GM21529 (cell line): ENCODE data around the gene KRTAP20-2.

Experiments
- ATAC-seq: cut with Tn5 transposase; IDR thresholded peaks from one replicate; pipeline ENCODE4 v1.9.1; 2021; ENCODE audit not compliant: unreplicated experiment

Gene KRTAP20-2

DNA sequence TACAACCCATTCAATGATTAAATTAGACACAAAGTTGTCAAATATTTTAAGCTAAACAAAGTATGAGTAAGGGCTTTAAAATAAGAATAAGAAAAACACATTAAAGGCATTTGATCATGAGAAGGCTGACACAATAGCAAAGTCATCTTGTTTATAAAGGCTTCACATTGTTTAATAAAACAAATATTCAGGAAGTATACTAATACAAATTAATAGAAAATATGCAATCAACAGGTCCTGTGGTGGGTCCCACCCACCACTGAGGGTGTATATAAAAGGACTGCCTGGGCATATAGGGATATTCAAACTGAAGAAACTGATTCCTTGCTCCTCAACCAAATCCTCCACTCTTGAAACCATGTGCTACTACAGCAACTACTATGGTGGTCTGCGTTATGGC, at the start of gene KRTAP20-2:
KRTAP20-2 (plus strand) TSS at position 301 of the 400 bp plus-strand sequence; CDS start at position 359, 58 bp downstream.
- ATAC-seq = no peak

DNA sequence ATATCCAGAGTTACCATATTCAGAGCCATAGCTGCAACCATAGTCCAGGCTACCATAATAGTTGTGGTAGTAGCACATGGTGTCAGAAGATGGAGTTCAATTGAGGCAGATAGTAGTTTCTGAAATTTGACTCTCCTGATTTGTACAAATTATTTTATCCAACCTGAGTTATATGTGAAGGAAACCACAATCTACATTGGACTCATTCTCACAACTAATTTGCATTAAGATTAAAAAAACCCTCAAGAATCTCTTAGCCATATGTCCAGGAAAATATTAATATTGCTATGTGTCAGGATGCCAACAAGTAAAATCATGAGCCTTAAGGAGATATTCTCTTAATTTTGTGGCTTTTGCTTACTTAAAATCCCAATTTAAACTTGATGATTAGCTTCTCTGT, 44.7 kb upstream of the KRTAP20-2 start, which contains the start of gene KRTAP22-2:
KRTAP22-2 (minus strand) TSS at position 101 of the 400 bp plus-strand sequence.
- no peak for ATAC-seq

DNA sequence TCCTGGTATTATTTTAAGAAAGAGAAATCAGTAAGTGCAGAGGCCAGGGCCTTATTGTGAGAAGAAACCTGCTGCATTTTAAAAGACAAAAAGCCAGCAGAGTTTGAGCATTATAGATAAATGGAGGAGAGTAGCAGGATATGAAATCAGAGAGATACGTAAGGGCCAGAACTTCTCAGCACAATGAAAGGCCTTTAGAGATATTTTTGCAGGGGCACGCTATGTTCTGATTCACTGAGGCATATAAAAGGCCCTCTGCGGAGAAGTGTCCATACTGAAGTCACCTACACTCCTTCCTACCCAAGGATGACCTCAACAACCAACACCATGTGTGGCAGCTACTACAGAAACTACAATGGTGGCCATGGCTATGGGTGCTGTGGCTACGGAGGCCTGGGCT, 42.9 kb upstream of the KRTAP20-2 start, which contains the start of gene KRTAP6-3:
KRTAP6-3 (plus strand) TSS at position 301 of the 400 bp plus-strand sequence; CDS start at position 307, 6 bp downstream.
- no peak for ATAC-seq

DNA sequence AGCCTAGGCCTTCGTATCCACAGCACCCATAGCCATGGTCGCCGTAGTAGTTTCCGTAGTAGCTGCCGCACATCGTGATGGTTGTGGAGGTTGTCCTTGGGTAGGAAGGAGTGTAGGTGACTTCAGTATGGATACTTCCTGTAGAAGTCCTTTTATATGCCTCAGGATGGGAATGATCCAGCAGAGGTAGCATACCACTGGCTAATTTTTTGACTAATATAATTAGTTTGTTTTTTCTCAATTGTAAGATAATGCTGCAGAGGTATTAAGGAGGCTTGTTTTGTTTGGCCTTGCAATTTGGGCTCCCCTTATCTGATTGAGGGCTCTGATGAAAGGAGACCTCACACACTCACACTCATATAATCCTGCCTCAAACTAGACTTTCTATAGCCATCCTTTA, 36.2 kb upstream of the KRTAP20-2 start, which contains the start of gene KRTAP6-2:
KRTAP6-2 (minus strand) TSS at position 101 of the 400 bp plus-strand sequence; CDS start at position 73, 28 bp downstream.
- no peak for ATAC-seq

DNA sequence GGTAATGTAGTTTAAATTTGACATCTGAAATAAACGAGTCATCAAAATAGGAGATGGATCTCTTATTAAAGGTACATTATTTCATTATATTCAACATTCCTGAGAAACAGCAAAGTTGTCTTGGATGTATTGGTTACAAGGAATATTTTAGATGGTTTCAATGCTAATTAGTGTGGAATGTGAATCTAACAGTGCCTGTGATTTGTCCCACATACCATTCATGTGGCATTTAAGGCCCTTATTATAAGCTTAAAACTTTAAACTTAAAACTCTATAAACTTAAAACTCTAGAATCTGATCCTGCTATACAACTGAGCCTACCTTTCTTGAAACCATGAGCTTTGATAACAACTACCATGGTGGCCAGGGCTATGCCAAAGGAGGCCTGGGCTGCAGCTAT, 34.2 kb upstream of the KRTAP20-2 start, which contains the start of gene KRTAP22-1:
KRTAP22-1 (plus strand) TSS at position 301 of the 400 bp plus-strand sequence.
- ATAC-seq = no peak

DNA sequence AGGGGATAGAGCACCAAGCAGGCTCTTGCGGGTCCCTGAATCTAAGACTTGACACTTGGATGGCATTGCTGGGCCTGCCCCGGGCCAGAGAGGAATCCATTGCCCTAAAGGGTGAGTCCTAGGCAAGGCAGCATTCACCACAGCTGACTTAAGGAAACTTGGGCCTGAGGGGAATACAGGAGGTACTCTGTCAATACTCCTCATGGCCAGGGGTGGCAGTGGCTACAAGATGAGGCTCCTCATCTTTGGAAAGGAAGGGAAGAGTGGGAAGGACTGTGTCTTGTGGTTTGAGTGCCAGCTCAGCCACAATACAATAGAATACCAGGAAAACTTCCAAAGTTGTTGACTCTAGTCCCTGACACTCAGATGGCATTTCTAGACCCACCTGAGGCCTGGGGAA, 29.0 kb upstream of the KRTAP20-2 start:
- no peak for ATAC-seq

DNA sequence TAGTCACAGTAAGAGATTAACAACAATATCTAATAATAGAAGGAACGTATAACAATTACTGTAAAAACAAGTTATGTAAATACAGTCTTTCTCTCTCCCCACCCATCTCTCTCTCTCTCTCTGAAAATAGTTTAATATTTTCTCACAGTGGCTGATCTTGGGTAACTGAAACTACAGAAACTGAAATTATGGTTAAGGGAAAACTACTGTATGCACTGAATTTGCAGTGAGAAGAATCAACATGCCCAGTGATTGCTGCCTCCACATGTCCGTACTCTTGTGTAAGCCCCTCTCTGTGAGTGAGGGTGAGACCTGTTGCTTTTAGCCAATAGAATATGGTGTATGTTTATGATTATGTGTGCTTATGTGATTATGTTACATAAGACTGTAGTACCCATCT, 22.9 kb upstream of the KRTAP20-2 start:
- no peak for ATAC-seq

DNA sequence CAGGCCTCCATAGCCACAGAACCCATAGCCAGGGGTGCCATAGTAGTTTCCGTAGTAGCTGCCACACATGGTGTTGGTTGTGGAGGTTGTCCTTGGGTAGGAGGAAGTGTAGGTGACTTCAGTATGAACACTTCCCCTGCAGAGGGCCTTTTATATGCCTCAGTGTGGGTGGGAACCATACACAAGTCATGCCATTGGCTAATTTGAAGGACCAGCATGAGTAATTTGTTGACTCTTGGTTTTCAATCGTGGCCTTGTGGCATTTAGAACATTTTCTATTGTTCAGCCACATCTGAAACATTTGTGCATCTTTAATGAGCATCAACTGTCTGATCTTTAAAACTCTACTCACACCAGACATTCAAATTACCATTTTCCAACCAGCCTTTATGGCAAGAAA, 21.2 kb upstream of the KRTAP20-2 start, which contains the start of gene KRTAP6-1:
KRTAP6-1 (minus strand) TSS at position 95 of the 400 bp plus-strand sequence; CDS start at position 69, 26 bp downstream.
- no peak for ATAC-seq

DNA sequence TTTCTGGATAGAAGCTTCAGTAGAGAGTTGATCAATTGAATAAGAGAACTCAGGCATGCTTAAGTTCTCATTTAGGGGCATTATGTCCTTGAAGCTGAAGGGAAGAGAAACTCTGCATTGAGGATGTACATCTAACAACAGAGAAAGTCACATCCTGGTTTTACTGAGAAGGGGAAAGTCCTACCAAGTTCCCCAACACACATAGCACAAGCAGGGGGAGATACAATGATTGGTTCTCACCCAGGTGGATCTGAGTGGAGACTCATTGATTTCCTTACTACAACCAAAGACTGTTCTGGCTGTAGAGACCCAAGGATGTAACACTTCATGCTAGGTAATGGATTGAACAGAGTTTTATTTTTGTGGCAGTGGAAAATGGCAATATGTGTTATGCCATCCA, 19.8 kb upstream of the KRTAP20-2 start:
- no peak for ATAC-seq

DNA sequence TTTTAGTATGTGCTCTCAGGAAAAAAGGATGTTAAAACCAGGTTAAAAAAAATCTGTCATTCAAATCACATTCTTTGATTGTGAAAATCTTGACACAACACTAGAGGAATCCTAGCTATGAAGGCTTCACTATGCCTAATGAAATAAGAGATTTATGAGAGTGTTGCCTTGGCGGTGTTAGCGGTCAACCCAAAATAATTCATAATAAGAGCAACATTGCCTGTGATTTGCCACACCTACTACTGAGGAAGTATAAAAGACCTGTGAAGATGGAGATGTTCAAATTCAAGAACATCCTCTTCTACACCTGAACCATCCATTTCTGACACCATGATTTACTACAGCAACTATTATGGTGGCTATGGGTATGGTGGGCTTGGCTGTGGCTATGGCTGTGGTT, 18.9 kb upstream of the KRTAP20-2 start, which contains the start of gene KRTAP20-1:
KRTAP20-1 (plus strand) TSS at position 301 of the 400 bp plus-strand sequence; CDS start at position 331, 30 bp downstream.
- ATAC-seq = no peak

DNA sequence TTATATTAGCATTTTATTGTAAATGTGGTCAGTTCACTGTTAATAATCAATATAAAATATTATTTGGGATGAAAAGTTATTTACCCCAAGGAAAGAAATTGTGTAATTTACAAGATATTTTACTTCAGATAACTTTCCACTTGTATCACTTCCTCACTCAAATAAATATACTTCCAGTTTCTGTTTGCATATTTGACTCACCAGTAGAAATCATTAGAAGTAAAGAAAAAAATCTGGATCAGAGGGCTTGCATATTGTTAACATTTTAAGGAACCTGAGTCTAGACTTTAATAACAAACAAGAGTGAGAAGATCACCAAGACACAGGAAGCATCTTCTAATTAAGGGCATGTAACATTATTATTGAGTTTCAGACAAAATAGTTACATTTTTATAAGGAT, 14.9 kb upstream of the KRTAP20-2 start:
- no peak for ATAC-seq

DNA sequence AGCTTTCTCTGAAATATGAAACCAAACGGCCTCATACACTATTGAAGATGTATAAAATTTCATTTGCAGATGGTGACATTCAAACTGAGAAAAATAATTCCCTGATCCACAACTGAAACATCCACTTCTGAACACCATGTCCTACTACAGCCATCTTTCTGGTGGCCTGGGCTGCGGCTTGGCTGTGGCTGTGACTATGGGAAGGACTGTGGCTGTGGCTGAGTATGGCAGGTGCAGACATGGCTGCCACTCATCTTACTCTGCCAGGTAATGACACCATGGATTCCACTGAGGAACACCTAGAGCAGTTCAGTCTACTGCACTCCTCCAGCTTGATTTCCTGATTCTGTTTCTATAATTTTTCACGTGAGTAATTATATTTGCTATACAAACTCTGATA, 14.5 kb upstream of the KRTAP20-2 start, which contains the start of gene KRTAP20-4:
KRTAP20-4 (plus strand) TSS at position 106 of the 400 bp plus-strand sequence.
- ATAC-seq = no peak

DNA sequence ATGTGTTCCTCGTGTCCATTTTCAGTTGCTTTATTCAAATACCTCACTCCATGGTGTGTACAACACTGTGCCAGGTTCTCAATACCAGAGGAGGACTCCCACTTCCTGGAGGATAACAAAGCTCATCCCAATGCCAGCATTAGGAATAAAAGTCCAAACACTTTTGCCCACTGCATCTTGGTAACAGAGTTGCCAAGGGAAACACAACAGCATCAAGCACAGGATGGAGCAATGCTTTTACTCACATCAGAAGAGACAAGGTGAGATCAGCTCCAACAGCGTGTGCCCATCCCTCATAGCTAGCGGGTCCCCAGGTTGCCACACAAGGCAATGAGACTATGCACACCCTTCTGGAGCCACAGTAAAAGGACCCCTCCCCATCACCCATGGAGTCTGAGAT, 11.6 kb upstream of the KRTAP20-2 start:
- ATAC-seq = no peak

DNA sequence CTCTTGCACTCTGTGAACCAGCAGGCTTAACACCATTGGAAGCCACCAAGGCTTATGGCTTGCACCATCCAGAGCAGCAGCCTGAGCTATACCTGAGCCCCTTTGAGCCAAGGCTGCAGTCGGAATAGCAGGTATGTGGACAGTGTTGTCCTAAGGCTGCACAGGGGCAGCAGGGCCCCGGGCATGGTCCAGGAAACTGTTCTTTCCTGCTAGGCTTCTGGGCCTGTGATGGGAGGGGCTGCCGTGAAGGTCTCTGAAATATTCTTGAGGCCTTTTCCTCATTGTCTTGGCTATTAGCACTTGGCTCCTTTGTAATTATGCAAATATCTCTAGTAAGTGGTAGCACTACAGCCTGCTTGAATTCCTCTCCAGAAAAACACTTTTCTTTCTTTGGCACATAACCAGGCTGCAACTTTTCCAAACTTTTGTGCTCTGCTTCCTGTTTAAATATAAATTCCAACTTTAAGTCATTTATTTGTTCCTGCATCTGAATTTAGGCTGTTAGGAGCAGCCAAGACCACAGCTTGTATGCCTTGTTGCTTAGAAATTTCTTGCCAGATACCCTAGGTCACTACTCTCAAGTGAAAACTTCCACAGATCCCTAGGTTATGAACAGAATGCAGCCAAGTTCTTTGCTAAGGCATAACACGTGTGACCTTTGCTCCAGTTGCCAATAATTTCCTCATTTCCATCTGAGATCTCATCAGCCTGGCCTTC, 9.4 kb upstream of the KRTAP20-2 start:
- ATAC-seq = no peak

DNA sequence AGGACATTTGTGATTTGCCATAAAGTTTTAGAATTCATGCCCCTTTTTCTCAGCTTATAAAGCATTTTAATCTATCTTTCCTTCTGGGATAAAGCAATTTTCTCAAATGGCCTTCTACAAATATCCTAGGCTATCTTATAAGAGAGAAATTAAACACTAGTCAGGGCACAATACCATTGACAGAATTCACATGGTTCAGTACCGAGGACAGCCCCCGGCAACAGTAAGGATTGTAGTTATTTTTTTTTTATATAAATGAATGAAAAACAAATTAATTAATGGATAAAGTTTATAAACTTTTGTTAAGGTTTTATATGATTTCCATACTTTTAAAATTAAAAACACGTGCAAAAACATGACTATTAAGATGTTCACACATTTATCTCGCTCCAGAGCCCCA, 6.9 kb upstream of the KRTAP20-2 start:
- no peak for ATAC-seq

DNA sequence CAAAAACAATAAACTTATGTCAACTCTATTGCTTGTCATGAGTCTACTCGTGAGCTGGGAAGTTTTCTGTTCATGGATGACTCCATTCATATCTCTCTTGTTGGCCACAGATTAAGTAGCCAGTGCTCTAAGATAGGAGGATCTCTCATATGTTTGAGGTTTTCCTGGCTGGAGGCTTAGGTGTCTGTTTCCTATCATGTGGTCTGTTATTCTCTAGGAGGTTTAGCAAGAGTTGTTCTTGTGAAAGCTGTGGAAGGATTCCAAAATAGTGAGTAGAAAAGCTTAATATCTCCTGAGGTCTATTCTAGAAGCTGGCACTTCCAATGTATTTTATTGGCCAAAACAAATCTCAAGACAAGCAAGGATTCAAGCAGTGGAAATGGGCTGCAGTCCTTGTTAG, 5.8 kb upstream of the KRTAP20-2 start:
- ATAC-seq = no peak

DNA sequence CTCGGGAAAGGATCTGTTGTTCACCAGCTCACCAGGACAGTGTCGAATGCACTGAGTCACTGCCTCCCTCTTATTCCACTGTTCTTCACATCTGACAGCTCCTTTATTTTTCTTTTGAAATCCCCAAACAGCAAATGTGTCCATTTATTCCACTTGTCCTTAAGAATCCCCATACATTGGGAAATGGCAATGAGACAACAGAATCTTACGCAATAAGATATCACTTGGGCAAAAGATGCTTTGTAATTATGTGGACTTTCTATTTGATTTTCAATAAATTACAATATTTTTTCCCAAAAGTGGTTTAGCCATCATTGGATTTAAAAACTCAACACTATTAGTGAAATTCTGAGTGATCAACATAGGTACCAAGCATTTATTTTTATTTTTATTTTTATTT, 3.7 kb downstream of the KRTAP20-2 start:
- no peak for ATAC-seq

DNA sequence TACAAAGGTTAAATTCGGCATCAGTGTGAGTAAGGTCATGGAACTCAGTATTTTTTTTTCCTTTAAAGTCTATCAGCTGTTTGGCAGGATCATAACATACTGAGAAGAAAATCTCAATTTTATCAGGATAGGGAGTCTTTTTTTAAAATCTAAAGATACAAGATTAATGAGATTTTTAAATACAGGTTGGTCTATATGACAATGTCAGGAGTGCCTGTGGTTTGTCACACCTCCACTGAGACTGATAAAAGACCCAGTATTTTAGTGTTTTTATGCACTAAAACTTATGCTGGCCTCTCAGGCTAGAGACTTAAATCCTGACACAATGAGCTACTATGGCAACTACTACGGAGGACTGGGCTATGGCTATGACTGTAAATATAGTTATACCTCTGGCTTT, 7.6 kb downstream of the KRTAP20-2 start, which contains the start of gene KRTAP20-3:
KRTAP20-3 (plus strand) TSS at position 301 of the 400 bp plus-strand sequence.
- ATAC-seq = no peak

DNA sequence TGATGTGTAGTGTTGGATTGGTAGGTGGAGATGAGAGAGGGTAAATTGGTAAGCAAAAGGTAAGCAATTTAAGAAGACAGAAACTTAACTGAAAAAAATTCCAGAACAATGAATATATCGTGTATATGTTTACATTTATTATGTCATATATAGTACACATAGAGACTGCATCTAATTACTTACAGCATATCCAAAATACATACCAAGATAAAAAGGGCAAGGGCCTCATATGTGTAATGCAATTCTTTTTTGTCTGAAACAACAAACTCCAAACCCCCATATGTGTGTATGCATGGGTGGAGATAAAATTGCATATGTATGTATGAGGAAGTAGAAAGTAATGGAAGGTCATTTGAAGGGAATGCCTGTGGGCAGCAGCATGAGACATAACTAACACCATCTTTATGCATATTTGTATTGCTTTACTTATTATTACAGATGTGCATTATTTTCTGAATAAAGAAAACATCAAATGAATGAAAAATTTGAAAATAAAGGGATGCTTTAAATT, 12.0 kb downstream of the KRTAP20-2 start:
- no peak for ATAC-seq

DNA sequence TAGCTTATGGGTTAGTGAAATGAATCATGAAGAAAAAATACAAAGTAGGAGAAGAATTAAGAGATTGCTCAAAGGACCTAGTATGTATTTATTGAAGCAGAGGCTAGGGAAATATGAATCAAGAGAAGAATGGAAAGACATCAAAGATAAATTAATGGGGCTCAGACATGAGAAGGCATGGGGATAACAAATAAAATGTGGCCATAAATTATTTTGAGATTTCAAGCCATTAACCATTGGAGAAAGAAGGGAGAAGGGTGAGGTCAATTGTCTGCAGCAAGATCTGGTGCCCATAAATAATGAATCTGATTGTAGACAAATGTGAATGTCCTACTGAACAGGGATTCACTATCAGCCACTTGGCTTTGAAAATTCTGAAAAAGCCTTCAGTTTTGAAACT, 17.9 kb downstream of the KRTAP20-2 start:
- no peak for ATAC-seq

DNA sequence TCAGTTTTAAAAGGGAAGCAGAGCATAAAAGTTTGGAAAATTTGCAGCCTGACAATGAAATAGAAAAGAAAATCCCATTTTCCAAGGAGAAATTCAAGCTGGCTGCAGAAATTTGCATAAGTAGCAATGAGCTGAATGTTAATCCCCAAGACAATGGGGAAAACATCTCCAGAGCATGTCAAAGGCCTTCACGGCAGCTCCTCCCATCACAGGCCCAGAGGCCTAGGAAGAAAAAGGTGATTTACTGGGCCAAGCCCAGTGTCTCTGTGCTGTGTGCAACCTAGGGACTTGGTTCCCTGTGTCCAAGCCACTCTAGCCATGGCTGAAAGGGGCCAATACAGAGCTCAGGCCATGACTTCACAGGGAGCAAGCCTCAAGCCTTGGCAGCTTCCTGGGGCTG, 33.8 kb downstream of the KRTAP20-2 start:
- no peak for ATAC-seq
